HG03139 (cell line): Measurements from ENCODE around the gene OCIAD2.
"Not testable (repeated sequence)": the region's sequence is repeated elsewhere in the genome, so short reads cannot be mapped to it uniquely, and the experiment has no call there.

ENCODE experiments used
- ATAC-seq: cut with Tn5 transposase; IDR thresholded peaks from one replicate; pipeline ENCODE4 v1.9.1; 2021; ENCODE audit not compliant: unreplicated experiment

OCIAD2 gene

DNA sequence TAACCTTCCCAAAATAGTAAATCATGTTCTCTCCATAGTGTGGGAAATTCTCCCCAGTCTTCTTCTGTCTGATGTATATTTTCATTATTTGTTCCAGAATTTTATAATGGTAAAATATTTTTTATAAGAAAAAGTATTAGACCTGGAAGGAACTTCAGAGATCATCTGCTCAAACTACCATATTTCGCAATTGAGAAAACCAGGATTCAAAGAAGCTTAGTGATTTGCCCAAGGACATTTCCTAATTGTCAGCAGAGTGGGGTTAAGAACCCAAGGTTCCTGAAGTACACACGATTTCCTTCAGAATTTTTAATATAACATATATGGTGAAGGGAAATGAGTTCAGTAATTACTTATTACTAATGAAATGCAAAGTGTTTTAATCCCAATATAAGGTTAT, 51.6 kb downstream of the OCIAD2 start:
- no peak for ATAC-seq

DNA sequence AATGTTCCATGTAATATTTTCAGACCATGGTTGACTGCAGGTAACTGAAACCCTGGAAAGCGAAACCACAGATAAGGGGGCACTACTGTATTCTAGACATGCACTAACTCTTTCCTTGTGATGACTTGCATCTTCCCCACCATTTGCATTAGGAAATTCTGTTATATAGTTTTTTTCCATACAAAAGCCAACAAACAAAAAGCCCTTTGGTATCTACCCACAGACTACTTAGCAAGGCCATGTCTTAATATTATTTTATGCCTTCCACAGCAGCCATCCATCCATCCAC, 52.2 kb downstream of the OCIAD2 start:
- ATAC-seq, result no peak

DNA sequence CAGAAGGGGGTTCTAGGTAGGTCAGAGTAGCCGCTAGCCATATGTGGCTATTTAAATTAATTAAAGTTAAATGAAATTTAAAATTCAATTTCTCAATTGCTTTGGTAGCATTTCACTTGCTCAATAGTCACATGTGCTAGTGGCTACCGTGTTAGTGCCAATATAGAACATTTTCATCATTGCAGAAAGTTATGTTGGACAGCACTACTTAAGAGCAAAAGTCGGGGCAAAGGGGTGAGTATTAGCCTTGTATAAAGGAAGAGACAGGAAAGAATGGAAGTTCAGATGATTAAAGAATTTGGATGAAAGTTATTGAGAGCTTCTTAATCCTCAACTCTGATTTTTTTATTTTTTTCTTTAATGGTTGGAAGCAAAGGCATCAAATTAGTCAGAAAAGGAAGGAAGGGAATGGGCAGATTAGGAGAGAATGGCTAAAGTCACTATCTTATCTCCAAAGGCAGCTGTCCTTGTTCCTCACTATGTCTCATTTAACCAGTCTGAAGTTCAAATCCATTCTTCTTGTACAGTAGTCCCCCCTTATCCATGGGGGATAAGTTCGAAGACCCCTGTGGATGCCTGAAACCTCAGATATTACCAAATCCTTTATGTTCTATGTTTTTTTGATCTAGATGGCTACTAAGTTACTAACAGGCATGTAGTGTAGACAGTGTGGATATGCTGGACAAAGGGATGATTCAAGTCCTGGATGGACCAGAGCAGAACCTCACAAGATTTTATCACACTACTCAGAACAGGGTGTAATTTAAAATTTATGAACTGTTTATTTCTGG, 52.8 kb downstream of the OCIAD2 start:
- no peak for ATAC-seq

DNA sequence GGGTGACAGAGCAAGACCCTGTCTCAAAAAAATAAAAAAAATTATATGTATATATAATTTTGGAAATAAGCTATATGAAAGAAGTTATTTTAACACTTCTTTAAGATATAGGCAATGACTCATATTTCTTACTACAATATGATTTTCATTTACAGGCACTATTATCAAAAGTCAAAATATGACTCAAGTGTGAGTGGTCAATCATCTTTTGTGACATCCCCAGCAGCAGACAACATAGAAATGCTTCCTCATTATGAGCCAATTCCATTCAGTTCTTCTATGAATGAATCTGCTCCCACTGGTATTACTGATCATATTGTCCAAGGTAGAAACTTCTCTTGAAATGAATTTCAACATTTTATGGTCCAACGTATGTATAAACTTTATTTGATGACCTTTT, 54.9 kb downstream of the OCIAD2 start:
- ATAC-seq, result no peak

DNA sequence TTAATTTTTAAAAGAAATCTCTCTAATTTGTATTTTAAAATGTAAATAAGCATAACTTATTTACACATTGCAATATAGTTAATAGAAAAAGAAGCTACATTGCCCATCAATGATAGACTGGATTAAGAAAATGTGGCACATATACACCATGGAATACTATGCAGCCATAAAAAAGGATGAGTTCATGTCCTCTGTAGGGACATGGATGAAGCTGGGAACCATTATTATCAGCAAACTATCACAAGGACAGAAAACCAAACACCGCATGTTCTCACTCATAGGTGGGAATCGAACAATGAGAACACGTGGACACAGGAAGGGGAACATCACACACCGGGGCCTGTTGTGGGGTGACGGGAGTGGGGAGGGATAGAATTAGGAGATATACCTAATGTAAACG, 57.8 kb downstream of the OCIAD2 start:
- ATAC-seq, result not testable (repeated sequence)

- ATAC-seq, result no peak
Observed at GRCh38 chr4:48844843-48845242, 61.7 kb downstream of the OCIAD2 start.

DNA sequence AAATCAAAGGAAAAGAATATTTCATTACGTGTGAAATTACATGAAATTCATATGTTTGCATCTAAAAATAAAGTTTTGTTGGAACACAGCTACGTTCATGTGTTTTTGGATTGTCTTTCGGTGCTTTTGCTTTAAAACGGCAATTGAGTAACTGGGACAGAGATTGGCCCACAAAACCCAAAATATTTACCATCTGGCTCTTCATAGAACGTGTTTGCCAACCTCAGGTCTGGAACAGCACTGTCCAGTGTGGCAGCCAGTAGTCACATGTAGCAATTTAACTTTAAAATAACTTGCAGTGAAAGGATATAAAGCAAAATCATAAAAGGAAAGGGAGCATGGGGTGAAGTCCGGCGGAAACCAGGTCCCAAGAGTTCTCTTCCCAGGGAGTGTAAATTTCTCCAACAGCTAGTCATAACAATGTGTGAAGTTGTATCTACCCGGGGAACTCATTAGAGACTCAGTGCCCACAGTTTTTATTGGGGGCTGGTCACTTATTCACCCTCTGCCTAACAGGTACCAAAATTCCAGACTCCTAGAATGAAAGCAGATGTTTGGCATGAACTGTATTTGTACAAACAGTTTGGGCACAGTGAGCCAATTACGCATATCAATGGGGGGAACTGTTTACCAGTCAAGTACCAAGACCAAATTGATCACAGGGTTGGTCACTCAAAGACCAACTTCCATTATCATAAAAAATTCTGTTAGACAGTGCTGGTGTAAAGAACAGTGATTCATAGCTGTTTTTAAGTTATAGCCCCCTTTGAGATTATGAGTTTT, 65.3 kb downstream of the OCIAD2 start:
- no peak for ATAC-seq

- ATAC-seq, result no peak
Observed at GRCh38 chr4:48836658-48837057, 69.9 kb downstream of the OCIAD2 start.
